GM23248 (cell line): ENCODE measurements around the gene TEPSIN.

Source experiments
- EZH2 ChIP-seq: fragments of 200-600 bp; sonication (generic); IDR thresholded peaks from 2 replicates; pipeline ENCODE4 v1.6.1; 2018; ENCODE audit warnings: antibody characterized with exemption, mild to moderate bottlenecking; ENCODE audit not compliant: insufficient read depth, poor library complexity, severe bottlenecking
- EZH2phosphoT487 ChIP-seq: fragments of 200-600 bp; sonication (generic); IDR thresholded peaks from 2 replicates; pipeline ENCODE4 v1.6.1; 2018; ENCODE audit warnings: antibody characterized with exemption, moderate library complexity, mild to moderate bottlenecking, low read depth; ENCODE audit not compliant: insufficient read depth

GRCh38 chr17:81207610-81208581 is 31.0 kb downstream of the TEPSIN start:
- no peak for TF ChIP-seq EZH2phosphoT487
- TF ChIP-seq EZH2: no peak
